Endothelial cell of umbilical vein (primary cell): ENCODE results near the gene MLF1. TPM values are rescaled to one million over a fixed set of nuclear protein-coding genes. Genes with fewer than 3 reads are reported as not detected.

Experiments used
- BruUV-seq: library from RNA; stranded (reverse); fragments of 400-500 nt; replicated peaks from 2 replicates; lab custom pipeline; 2021; lab: Mats Ljungman, UMichigan
- CTCF ChIA-PET: fragments of 300-600, 350-600 bp; sonication (Branson Sonifier 250); formaldehyde crosslinking; loops from one replicate; lab custom pipeline; 2021; ENCODE audit warnings: antibody characterized with exemption, inconsistent platforms; lab: Charles Lee
- POLR2A ChIA-PET: fragments of 300-600, 350-600 bp; sonication (Branson Sonifier 250); formaldehyde crosslinking; loops from one replicate; lab custom pipeline; 2021; ENCODE audit warnings: antibody characterized with exemption, inconsistent platforms; lab: Charles Lee
- DNase-seq: peaks from one replicate; pipeline ENCODE4 v3.0.0-alpha.2; 2011; ENCODE audit warnings: low read depth, low spot score
- FAIRE-seq: peaks from 2 replicates; lab custom pipeline; 2011; peaks lifted over from hg19 to GRCh38; lab: Jason Lieb, UNC
- H2AFZ ChIP-seq: 2 replicates; pipeline ENCODE4 v1.6.0; 2012; ENCODE audit warnings: low read depth, low read length, control low read depth, inconsistent platforms
- H3K27ac ChIP-seq: 2 replicates; pipeline ENCODE4 v1.5.1; 2011; ENCODE audit warnings: low read depth, mild to moderate bottlenecking, control low read depth, low read length, moderate library complexity; ENCODE audit not compliant: insufficient read depth
- H3K27me3 ChIP-seq, 2 experiments: 2 replicates each; pipeline versions ENCODE4 v1.6.0 to v1.6.1; 2011; ENCODE audit warnings: low read length in 2 of 2, mixed read lengths in 1 of 2; ENCODE audit not compliant: control insufficient read depth in 2 of 2, insufficient read depth in 2 of 2
- H3K36me3 ChIP-seq, 2 experiments: 2 replicates in 1 of 2; 3 replicates in 1 of 2; pipeline ENCODE4 v1.5.1; 2011; ENCODE audit warnings: low read length in 2 of 2, mild to moderate bottlenecking in 1 of 2, moderate library complexity in 1 of 2; ENCODE audit not compliant: control insufficient read depth in 2 of 2, insufficient read depth in 2 of 2; ENCODE audit errors: extremely low read depth in 1 of 2
- H3K4me1 ChIP-seq: 3 replicates; pipeline ENCODE4 v1.5.1; 2011; ENCODE audit warnings: mild to moderate bottlenecking, low read length; ENCODE audit not compliant: control insufficient read depth, insufficient read depth; ENCODE audit errors: extremely low read depth
- H3K4me2 ChIP-seq: 2 replicates; pipeline ENCODE4 v1.6.1; 2011; ENCODE audit warnings: low read length, control low read depth, mixed read lengths; ENCODE audit not compliant: insufficient read depth
- H3K4me3 ChIP-seq, 3 experiments: fragments of 200-600 bp in 1 of 3; sonication (generic), shearing (Covaris generic) in 1 of 3; replicated peaks in 1 of 3; 2 replicates each; pipeline ENCODE4 v1.5.1; 2011 to 2016; ENCODE audit warnings: control low read depth in 3 of 3, low read length in 3 of 3, mild to moderate bottlenecking in 2 of 3, inconsistent platforms in 1 of 3, low read depth in 1 of 3, moderate library complexity in 1 of 3; ENCODE audit not compliant: insufficient read depth in 1 of 3
- H3K79me2 ChIP-seq: 2 replicates; pipeline ENCODE4 v1.6.0; 2012; ENCODE audit warnings: low read length, inconsistent platforms; ENCODE audit not compliant: control insufficient read depth, insufficient read depth
- H3K9ac ChIP-seq: replicated peaks from 2 replicates; pipeline ENCODE3; 2011; ENCODE audit warnings: low read length, control low read depth; ENCODE audit not compliant: insufficient read depth; ENCODE audit errors: extremely low read depth
- H3K9me1 ChIP-seq: replicated peaks from 3 replicates; pipeline ENCODE4 v1.6.0; 2011; ENCODE audit warnings: mild to moderate bottlenecking, low read length; ENCODE audit not compliant: control insufficient read depth, insufficient read depth; ENCODE audit errors: extremely low read depth
- H3K9me3 ChIP-seq: replicated peaks from 2 replicates; pipeline ENCODE4 v1.5.1; 2012; ENCODE audit warnings: low read length, inconsistent platforms; ENCODE audit not compliant: control insufficient read depth, insufficient read depth
- H4K20me1 ChIP-seq: replicated peaks from 2 replicates; pipeline ENCODE3; 2011; ENCODE audit warnings: mild to moderate bottlenecking, low read length; ENCODE audit not compliant: control insufficient read depth, insufficient read depth; ENCODE audit errors: extremely low read depth
- CTCF ChIP-seq, 2 donors: IDR thresholded peaks; 1 replicate in 1 of 2; 2 replicates in 1 of 2; pipeline ENCODE4 v1.5.1; 2011; ENCODE audit warnings: low read length in 2 of 2, mild to moderate bottlenecking in 2 of 2, moderate library complexity in 2 of 2, control low read depth in 1 of 2, inconsistent platforms in 1 of 2, low read depth in 1 of 2; ENCODE audit not compliant: insufficient read depth in 1 of 2; ENCODE audit errors: extremely low read depth in 1 of 2
- EZH2 ChIP-seq: IDR thresholded peaks from 2 replicates; pipeline ENCODE4 v1.6.1; 2012; ENCODE audit warnings: borderline replicate concordance, low read depth, mild to moderate bottlenecking, moderate library complexity, low read length, inconsistent platforms; ENCODE audit not compliant: severe bottlenecking
- FOS ChIP-seq: IDR thresholded peaks from 2 replicates; pipeline ENCODE4 v1.6.1; 2011; ENCODE audit warnings: mild to moderate bottlenecking, low read length, moderate library complexity, borderline replicate concordance; ENCODE audit not compliant: insufficient read depth
- GATA2 ChIP-seq: IDR thresholded peaks from 2 replicates; pipeline ENCODE4 v1.7.0; 2011; ENCODE audit warnings: low read depth, mild to moderate bottlenecking, moderate library complexity, mixed read lengths, low read length; ENCODE audit not compliant: insufficient read length, insufficient read depth
- JUN ChIP-seq: IDR thresholded peaks from 2 replicates; pipeline ENCODE4 v1.6.1; 2011; ENCODE audit warnings: borderline replicate concordance, low read depth; ENCODE audit not compliant: insufficient read length, insufficient read depth
- MAX ChIP-seq: IDR thresholded peaks from 2 replicates; pipeline ENCODE4 v1.6.1; 2011; ENCODE audit not compliant: insufficient read depth, insufficient read length
- MYC ChIP-seq: IDR thresholded peaks from one replicate; pipeline ENCODE4 v1.6.1; 2011; ENCODE audit warnings: mild to moderate bottlenecking, low read depth, low read length
- POLR2A ChIP-seq: IDR thresholded peaks from 2 replicates; pipeline ENCODE4 v1.6.1; 2012; ENCODE audit warnings: low read depth, mild to moderate bottlenecking, control low read depth, low read length
- dilution Hi-C: fragments of 300-500 bp; cut with MboI; formaldehyde crosslinking; loops from one replicate; pipeline ENCODE4 v1.15.0; 2019; ENCODE audit warnings: low sequenced_read_pairs; ENCODE audit not compliant: extremely low pct_ligation_motif_present
- intact Hi-C: fragments of 100-400 bp; cut with micrococcal nuclease; formaldehyde crosslinking; loops from one replicate; pipeline ENCODE4 v1.10.0; 2022
- polyA plus RNA-seq, 4 experiments: library from polyadenylated mRNA; depleted of rRNA in 3 of 4; stranded (reverse) in 3 of 4; unstranded in 1 of 4; fragments of >200 nt; gene quantifications; 2 replicates each; pipeline versions ENCODE4 v1.2.1 to v1.2.3, GENCODE V29; 2011 to 2012; ENCODE audit warnings: missing spikeins in 1 of 4
- total RNA-seq: library from RNA; stranded (reverse); gene quantifications from 2 replicates; pipeline ENCODE4 v1.2.3, GENCODE V29; 2021

The MLF1 gene
- total and polyA plus RNA-seq, 2 donors (not counting 3 experiments of a cell fraction or from before 2014, with no cell fraction given), result 3.0 to 5.3 TPM

GRCh38 chr3:158568784-158569183 lies 2.2 kb upstream of the MLF1 start:
- H3K4me2 ChIP-seq, result no peak overlapping the region
- H3K4me3 ChIP-seq, result no peak overlapping the region
- no peaks in the 10 kb centered on the region for H3K9me3 ChIP-seq
- no peak overlapping the region for H3K9ac ChIP-seq
- no peaks in the 10 kb centered on the region for H3K9me1 ChIP-seq
- no peak overlapping the region for H2AFZ ChIP-seq
- no peaks in the 10 kb centered on the region for H3K79me2 ChIP-seq
- peak; percentile 67 for FAIRE-seq
- POLR2A ChIA-PET, result interaction anchor here (0.6 kb wide), 1 partner anchor 231 kb away, joined by 3 read pairs; no protein-coding TSS in a partner anchor
- CTCF ChIA-PET, result interaction anchor here (1.1 to 2.2 kb wide), 4 partner anchors 15 to 223 kb away, joined by 3 to 8 read pairs (median 5); partner anchors contain the start of gene GFM1
- no peak for DNase-seq
- H4K20me1 ChIP-seq, result no peaks in the 10 kb centered on the region
- BruUV-seq, result no TSS peak
- no peaks in the 10 kb centered on the region for H3K36me3 ChIP-seq
- dilution Hi-C loops (no loop called here), intact Hi-C loops (no loop called here)
- no peak overlapping the region for H3K27ac ChIP-seq
- H3K27me3 ChIP-seq, result no peaks in the 10 kb centered on the region
- no peaks in the 10 kb centered on the region for H3K4me1 ChIP-seq
- no peak for TF ChIP-seq EZH2
- TF ChIP-seq JUN, result peak; percentile 49
- TF ChIP-seq FOS, result peak; percentile 27
- TF ChIP-seq CTCF (IDR thresholded peaks at IDR 0.05; ENCODE audit: extremely low read depth in 1 of 2, insufficient read depth in 1 of 2, low read depth in 1 of 2, low read length in 2 of 2), result no peak
- TF ChIP-seq GATA2, result no peak
- TF ChIP-seq MYC, result no peak
- TF ChIP-seq POLR2A, result no peak
- no peak for TF ChIP-seq MAX
